Kidney tubule cell (primary cell): ENCODE results near the gene EPHB1.

Source experiments
- DNase-seq: peaks from one replicate; pipeline ENCODE4 v3.0.0-alpha.2; 2018; ENCODE audit warnings: low spot score

EPHB1 gene

DNA sequence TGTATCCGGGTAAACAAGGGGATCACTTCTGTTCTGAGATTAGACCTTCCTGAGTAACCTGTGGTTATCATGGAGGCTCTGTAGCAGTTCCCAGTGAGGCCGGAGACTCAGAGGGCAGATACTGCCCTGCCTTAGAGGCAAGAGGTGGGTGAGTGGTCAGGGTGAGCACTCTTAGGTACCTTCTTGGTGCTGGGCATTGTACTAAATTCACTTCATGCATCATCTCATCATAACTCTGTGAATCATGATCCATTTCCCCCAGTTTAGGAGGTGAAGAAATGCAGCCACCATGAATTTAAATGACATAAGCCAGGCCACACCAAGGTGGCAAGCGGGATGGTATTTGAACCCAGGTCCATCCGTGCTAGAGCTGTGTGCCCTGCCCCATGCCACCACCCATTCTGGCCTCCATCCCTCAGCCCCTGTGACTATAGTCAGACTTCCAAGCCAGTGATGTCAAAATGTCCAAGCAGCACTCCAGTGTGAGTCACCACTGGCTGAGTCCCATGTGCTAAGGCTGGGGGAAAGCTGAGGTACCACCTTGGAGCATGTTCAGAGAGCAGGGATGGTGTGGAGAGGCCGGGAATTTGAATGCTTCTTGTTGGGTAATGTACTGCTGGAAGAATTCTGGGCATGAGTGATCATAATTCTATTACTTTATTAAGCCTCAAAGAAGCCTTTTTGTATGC is 88.8 kb downstream of the EPHB1 start:
- peak; percentile 71 for DNase-seq

DNA sequence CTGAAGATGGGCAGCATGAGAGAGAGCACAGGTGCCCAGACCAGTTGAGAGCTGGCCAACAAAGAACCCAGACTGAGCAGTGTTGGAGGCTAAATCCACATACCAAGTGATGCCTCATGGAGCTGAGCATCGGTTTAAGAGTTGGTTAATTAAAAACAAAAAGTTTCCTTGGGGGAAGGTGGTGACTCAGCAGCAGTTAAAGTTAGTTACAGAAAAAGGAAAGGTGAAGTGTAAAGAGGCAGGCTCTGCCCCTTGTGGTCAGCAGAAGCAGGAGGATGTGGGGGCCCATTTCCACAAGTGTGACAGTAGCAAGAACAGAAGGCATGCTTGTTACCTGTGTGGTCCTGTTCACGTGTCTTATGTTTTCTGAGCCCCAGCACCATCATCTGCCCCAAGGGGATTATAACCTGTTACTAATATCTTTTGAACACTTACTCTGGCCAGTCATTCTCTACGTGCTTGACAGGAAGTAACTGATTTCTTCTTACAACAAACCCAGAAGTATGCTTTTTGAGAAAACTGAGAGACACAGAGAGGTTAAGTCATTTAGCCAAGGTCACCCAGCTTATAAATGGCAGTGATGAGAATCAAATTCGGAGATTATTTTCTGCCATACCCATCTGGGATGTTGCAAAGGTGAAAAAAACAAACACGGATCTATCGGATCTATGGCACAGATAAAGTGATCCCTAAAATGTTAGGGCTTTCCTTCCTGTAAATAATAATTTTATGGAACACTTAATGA is 91.0 kb downstream of the EPHB1 start:
- DNase-seq, result peak; percentile 97

- no peak for DNase-seq
Measured at GRCh38 chr3:134886991-134887390, 91.9 kb downstream of the EPHB1 start.

- peak; percentile 45 for DNase-seq
Measured at GRCh38 chr3:134887536-134887935, 92.5 kb downstream of the EPHB1 start.

DNA sequence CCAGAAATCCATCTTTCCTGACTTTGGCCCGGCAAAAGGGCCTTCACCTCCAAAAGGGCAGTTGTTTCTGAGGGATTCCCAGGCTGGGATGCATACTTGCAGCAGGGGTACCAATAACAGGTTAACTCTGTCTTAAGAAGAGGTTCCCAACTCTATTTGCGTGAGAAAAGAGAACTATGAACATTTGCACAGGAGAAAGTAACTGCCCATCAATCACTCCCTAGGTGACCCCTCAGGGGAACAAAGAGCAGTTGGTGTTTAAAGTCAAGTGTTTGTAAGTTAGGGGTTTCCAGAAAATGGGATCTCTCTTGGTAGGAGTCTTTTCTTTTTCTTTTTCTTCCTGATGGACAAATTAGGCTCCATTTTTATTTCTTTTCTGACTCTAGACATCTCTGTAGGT is 97.3 kb downstream of the EPHB1 start:
- DNase-seq, result no peak

- no peak for DNase-seq
Measured at GRCh38 chr3:134892761-134893160, 97.7 kb downstream of the EPHB1 start.

DNA sequence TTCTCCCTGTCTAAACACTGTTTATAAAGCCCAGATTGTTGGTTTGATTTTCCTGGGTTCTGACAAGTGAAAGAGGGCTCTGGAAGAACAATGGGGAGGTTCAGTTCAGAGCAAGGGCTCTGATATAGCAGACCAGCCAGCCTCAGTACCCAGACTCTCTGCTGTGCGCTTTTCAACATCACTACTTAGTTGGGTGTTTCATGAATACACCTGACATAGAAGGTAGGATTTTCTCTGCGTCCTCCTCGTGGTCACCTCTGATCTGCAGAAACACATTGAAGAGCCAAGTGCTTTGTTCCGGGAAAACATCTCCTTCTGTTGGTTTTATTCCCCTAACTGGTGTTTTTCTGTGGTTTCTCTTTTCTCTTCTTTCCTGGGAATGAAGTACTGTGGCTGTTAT is 99.5 kb downstream of the EPHB1 start:
- no peak for DNase-seq

DNA sequence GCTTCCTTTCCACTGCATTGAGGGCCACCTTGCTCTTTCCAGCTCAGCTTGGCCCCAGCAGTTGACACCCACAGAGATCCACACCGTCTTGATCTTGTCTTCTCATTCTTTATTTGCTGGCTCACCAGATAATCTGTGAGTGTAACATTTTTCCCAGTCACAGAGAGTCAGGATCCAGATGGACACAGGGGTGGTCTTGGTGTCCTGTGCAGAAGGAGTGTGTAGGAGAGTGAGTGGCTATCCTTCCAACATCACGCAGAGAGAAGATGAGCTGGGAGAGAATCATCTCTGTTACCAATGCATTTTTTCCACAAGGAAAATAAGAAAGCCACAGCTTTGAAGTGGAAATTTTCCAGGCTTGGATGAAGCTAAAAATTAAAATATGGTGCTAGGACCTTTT is 100.1 kb downstream of the EPHB1 start:
- no peak for DNase-seq

GRCh38 chr3:134896141-134896540 is 101.1 kb downstream of the EPHB1 start:
- DNase-seq, result no peak

GRCh38 chr3:134896696-134897095 is 101.6 kb downstream of the EPHB1 start:
- DNase-seq, result no peak

DNA sequence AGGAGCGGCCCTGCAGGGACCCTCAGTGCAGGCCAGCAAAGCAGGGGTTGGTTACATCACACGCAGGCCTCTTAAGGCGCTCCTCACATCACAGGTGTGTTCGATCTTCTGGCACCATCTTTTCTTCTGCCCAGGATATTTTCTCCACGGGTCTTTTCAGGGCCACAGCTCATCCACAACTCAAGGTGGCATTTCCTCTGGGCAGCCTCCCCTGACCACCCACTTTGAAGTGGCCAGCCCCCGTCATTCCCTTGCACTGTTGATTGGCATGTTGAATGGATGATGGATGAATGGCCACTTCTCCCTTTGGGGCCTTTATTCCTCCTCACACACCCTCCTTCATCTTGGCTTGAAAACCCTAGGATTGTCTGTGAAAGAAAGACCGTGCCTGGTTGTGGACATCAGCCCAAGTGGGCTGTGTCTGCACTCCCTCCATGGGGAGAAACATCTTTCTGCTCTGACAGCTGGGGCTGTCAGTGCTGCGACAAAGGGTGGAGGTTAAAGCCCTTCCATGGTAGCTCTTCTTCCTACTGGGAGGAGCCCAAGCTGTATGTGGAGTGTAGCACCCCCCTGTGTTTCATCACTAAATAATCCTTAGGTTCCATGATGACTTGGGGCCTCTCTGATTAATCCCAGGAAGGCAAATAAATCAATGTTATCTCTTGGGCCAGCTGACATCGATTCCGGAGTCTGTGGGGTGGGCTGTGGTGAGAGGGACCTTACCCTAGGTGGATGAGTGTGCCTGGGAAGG is 102.5 kb downstream of the EPHB1 start:
- no peak for DNase-seq

DNA sequence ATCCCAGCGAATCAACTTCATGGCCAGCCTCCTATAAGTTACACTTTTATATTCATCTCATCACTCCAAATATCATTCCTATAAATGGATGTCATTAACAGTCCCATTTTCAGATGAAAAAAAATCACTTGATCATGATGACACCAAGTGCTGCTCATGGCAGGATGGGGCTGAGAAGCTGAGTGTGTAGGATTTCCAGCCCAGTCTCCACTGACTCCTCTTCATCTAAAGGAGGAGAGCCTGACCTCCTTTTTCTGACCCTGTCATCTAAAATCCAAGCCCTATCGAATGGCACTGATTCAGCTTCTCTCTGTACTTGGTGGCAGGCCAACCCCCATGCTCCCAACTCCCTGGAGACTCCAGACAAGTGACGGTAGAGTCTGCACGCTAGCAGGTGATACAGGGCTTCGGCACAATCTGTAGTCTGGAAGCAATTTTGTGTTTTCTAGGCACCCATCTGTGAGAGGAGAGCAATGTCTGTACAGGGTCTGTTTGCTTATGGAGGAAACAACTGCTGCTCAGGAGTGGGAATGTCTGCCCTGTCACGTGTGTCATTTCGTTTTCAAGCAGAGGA is 103.2 kb downstream of the EPHB1 start:
- DNase-seq, result no peak

- DNase-seq, result no peak
Measured at GRCh38 chr3:134899786-134900185, 104.7 kb downstream of the EPHB1 start.

DNA sequence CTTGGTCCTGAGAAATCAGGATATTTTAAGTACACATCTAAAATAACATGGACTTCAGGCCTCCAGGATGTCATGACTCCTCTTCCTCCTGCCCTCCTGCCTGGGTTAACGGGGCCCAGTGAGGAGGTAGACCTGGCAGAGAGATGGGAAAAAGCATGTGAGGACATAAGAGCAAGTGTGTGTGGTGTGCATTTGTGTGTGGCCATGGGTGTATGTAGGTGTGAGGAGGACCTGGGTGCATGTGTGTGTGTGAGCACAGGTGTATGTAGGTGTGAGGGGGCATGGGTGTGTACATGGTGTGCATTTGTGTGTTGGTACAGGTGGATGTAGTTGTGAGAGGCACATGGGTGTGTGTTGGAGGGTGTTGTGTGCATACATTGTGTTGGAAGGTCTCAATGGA is 105.4 kb downstream of the EPHB1 start:
- DNase-seq, result no peak

- no peak for DNase-seq
Measured at GRCh38 chr3:134901461-134901860, 106.4 kb downstream of the EPHB1 start.

DNA sequence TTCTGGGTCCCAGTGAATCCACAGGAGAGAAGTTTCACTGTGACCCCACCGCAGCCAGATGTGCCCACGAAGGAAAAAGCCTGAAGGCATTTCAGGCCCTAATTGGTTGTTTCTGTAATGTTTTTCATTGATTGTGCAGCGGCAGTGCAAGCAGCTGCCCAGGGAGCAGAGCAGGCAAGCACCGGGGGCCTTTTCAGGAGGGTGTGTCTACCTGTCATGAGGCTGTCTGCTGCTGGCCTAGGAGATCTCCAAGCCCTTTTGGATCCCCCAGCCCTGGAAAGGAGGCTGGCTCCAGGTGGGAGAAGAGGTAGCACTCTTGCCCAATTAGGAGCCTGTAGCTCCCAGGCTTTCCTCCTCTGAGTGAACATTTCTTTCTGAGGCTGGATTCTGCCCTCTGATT is 108.8 kb downstream of the EPHB1 start:
- DNase-seq, result no peak

- peak; percentile 48 for DNase-seq
Measured at GRCh38 chr3:134904241-134904771, 109.2 kb downstream of the EPHB1 start.

DNA sequence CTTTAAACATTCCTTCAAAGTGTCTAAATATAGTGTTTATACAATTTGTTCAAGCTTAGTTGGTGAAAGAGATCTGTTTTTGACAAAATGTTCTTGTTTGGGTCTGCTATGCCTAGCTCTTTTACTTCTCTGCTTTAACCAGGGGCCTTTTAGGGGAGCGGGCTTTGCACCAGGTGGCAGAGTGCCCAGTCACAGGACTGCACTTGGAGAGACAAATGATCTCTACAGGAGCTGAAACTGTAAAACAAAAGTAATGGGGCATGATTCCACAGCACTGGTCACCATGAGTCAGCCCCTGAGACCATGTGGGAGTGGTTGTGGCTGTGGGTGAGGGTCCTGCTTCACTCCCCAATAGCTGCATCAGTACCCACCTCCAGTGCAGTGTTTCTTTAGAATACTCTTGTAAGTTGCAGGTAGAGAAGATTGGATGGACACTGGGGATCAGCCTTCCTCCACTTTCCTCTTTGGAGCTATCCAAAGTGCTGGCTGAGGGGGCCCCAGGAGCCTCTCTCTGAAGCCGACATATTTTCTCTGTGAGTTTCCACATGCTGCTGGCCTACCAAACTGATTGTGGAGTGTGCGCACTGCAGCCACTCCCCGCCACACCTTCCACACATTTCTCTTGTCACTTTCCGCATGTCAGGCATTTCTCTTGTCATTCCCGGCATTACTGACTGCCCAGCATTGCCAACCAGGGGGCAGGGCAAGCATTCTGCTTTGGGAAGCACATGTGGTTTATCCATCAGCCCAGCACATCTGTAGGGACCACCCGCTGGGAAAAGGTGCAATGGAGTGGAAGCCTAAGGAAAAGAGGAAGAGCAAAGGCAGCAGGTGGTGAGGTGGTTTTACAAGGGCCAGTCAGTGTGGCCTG is 110.0 kb downstream of the EPHB1 start:
- peak; percentile 51 for DNase-seq

GRCh38 chr3:134905647-134905935 is 110.5 kb downstream of the EPHB1 start:
- no peak for DNase-seq

DNA sequence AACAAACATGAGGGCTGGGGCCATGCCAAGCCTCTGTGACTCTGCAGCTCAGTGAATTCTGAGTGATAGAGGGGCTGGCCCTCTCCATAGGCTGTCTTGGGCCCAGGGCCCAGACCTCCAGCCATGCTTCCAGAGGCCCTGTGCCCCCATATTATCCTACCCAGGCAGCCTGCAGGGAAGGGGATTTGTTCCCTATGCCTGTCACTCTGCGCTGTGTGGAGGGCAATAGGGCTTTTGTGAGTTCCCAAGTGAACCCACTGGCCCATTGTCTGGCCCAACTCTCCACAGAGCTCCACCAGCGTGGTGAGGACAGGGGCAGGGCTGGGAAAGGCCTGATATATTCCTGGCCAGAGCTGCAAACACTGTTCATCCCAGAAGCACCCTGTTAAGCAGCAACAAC is 113.2 kb downstream of the EPHB1 start:
- no peak for DNase-seq

DNA sequence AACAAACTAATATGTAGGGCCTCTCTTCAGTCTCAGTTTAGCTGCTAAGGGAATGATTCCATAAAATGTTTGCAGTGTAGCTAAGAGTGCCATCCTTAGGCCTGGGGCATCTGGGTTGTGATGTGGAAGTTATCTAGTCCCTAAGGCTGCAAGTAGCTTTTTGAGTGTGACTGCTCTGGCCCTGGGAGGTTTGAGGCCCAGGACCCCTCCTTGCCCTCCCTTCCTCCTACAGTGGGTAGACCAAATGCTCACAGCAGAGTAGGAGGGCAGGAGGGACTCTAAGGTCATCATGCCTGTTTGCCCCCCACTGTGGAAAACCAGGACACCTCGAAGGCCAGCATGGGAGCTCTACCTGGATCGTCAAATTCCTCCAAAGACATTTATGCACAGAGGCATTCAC is 115.0 kb downstream of the EPHB1 start:
- no peak for DNase-seq
